Caco-2 (cell line): Measurements from ENCODE around the gene COPS7A. TPM values are rescaled to one million over a fixed set of nuclear protein-coding genes. Genes with fewer than 3 reads are reported as not detected.

Experiments used
- BruUV-seq: library from RNA; stranded (reverse); fragments of 400-500 nt; replicated peaks from 2 replicates; lab custom pipeline; 2021; lab: Mats Ljungman, UMichigan
- CTCF ChIA-PET: fragments of 300-600 bp; sonication (Branson Sonifier 250); formaldehyde crosslinking; loops from one replicate; lab custom pipeline; 2022; ENCODE audit warnings: antibody characterized with exemption; lab: Charles Lee
- POLR2A ChIA-PET: fragments of 300-600 bp; sonication (Branson Sonifier 250); formaldehyde crosslinking; loops from one replicate; lab custom pipeline; 2022; ENCODE audit warnings: antibody characterized with exemption; lab: Charles Lee
- DNase-seq, 2 experiments: peaks; one replicate each; pipeline versions ENCODE4 v3.0.0 to v3.0.0-alpha.2; 2020 to 2022
- H3K27me3 ChIP-seq: replicated peaks from 2 replicates; pipeline ENCODE4 v1.6.0; 2011; ENCODE audit warnings: low read length; ENCODE audit not compliant: control insufficient read depth, insufficient read depth
- H3K36me3 ChIP-seq: 2 replicates; pipeline ENCODE4 v1.5.1; 2011; ENCODE audit warnings: low read length; ENCODE audit not compliant: control insufficient read depth, insufficient read depth
- H3K4me1 ChIP-seq: fragments of 250-450 bp; sonication (Bioruptor Pico); 2 replicates; pipeline ENCODE4 v1.5.1; 2020; ENCODE audit warnings: mild to moderate bottlenecking
- H3K4me3 ChIP-seq: 2 replicates; pipeline ENCODE4 v1.5.1; 2011; ENCODE audit warnings: low read depth, mild to moderate bottlenecking, control low read depth, low read length
- H3K9me3 ChIP-seq: fragments of 250-450 bp; sonication (Bioruptor Pico); 2 replicates; pipeline ENCODE4 v1.5.1; 2020; ENCODE audit warnings: mild to moderate bottlenecking, moderate library complexity
- H3K27ac Mint-ChIP-seq: one replicate; pipeline ENCODE4 v1.8.0; 2022; ENCODE audit warnings: mixed read lengths; ENCODE audit not compliant: unreplicated experiment
- H3K27me3 Mint-ChIP-seq: one replicate; pipeline ENCODE4 v1.8.0; 2022; ENCODE audit warnings: mixed read lengths; ENCODE audit not compliant: insufficient read depth, unreplicated experiment
- H3K36me3 Mint-ChIP-seq: one replicate; pipeline ENCODE4 v1.8.0; 2022; ENCODE audit warnings: mild to moderate bottlenecking, mixed read lengths; ENCODE audit not compliant: insufficient read depth, unreplicated experiment
- H3K4me1 Mint-ChIP-seq: one replicate; pipeline ENCODE4 v1.8.0; 2022; ENCODE audit warnings: low read depth, mixed read lengths; ENCODE audit not compliant: unreplicated experiment
- H3K4me3 Mint-ChIP-seq: one replicate; pipeline ENCODE4 v1.8.0; 2022; ENCODE audit warnings: mild to moderate bottlenecking, moderate library complexity, mixed read lengths; ENCODE audit not compliant: unreplicated experiment
- H3K9me3 Mint-ChIP-seq: one replicate; pipeline ENCODE4 v1.8.0; 2022; ENCODE audit warnings: mixed read lengths; ENCODE audit not compliant: unreplicated experiment
- intact Hi-C: fragments of 100-400 bp; cut with micrococcal nuclease; formaldehyde crosslinking; loops from one replicate; pipeline ENCODE4 v1.10.0; 2022; ENCODE audit not compliant: unreplicated experiment
- total RNA-seq: library from RNA; stranded (reverse); gene quantifications from 2 replicates; pipeline ENCODE4 v1.2.3, GENCODE V29; 2022
- TF ChIP-seq, protein P1 (sequence below), 2 experiments: fragments of 200-600 bp in 1 of 2; IDR thresholded peaks; 1 replicate in 1 of 2; 2 replicates in 1 of 2; pipeline versions ENCODE4 v1.5.1 to v1.8.0; 2011 to 2022; ENCODE audit warnings: antibody characterized with exemption in 1 of 2, control low read depth in 1 of 2, inconsistent platforms in 1 of 2, low read depth in 1 of 2, low read length in 1 of 2, mild to moderate bottlenecking in 1 of 2, moderate library complexity in 1 of 2; ENCODE audit not compliant: insufficient read depth in 1 of 2, severe bottlenecking in 1 of 2, unreplicated experiment in 1 of 2

Gene COPS7A
- total RNA-seq, 1 experiment from 2014 or later: 56.8 TPM

DNA sequence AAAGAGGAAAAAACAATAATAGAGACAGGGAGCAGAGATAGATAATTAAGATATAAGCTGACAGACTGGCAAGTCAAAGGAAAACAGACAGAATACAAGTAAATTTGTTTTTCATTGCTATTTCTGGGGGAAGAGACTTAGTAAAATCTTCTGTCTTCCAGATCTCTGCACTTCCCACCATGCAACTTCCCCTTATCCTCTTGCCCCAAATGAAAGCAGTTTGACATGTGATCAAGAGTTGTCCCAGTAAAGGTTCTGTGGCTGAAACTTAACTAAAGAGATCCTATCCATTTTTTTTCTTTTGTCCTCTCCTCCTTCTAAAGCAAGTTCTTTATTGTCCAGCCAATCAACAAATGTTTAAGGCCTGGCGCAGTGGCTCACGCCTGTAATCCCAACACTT, 30.6 kb downstream of the COPS7A start:
- Histone ChIP-seq H3K27me3 (no peaks in the 10 kb centered on the region), H3K9me3 (no peaks in the 10 kb centered on the region), H3K4me3 (no peak overlapping the region), H3K4me1 (peaks cover 16% of the 10 kb centered on the region), H3K36me3 (peaks cover 8% of the 10 kb centered on the region)
- Mint-ChIP-seq H3K27ac (peak overlapping the region; percentile 94), H3K27me3 (no peaks in the 10 kb centered on the region), H3K36me3 (peaks cover 41% of the 10 kb centered on the region), H3K4me1 (peaks cover 18% of the 10 kb centered on the region), H3K4me3 (no peak overlapping the region), H3K9me3 (no peaks in the 10 kb centered on the region)
- TF ChIP-seq, protein P1, sequence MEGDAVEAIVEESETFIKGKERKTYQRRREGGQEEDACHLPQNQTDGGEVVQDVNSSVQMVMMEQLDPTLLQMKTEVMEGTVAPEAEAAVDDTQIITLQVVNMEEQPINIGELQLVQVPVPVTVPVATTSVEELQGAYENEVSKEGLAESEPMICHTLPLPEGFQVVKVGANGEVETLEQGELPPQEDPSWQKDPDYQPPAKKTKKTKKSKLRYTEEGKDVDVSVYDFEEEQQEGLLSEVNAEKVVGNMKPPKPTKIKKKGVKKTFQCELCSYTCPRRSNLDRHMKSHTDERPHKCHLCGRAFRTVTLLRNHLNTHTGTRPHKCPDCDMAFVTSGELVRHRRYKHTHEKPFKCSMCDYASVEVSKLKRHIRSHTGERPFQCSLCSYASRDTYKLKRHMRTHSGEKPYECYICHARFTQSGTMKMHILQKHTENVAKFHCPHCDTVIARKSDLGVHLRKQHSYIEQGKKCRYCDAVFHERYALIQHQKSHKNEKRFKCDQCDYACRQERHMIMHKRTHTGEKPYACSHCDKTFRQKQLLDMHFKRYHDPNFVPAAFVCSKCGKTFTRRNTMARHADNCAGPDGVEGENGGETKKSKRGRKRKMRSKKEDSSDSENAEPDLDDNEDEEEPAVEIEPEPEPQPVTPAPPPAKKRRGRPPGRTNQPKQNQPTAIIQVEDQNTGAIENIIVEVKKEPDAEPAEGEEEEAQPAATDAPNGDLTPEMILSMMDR (IDR thresholded peaks at IDR 0.05; ENCODE audit: insufficient read depth in 1 of 2, low read depth in 1 of 2, low read length in 1 of 2, severe bottlenecking in 1 of 2, unreplicated experiment in 1 of 2): no peak
- DNase-seq: no peak
- ChIA-PET CTCF (interaction anchor here (0.5 to 4.5 kb wide), 21 partner anchors 9 to 363 kb away, joined by 3 to 135 read pairs (median 9); partner anchors contain the start of genes CDCA3, COPS7A, PTMS and SPSB2), POLR2A (interaction anchor here (0.9 to 3.1 kb wide), 7 partner anchors 12 to 183 kb away, joined by 3 to 60 read pairs (median 20); partner anchors contain the start of genes CDCA3, COPS7A, PTMS and USP5)
- intact Hi-C loops: no loop called here
- no TSS peak for BruUV-seq

DNA sequence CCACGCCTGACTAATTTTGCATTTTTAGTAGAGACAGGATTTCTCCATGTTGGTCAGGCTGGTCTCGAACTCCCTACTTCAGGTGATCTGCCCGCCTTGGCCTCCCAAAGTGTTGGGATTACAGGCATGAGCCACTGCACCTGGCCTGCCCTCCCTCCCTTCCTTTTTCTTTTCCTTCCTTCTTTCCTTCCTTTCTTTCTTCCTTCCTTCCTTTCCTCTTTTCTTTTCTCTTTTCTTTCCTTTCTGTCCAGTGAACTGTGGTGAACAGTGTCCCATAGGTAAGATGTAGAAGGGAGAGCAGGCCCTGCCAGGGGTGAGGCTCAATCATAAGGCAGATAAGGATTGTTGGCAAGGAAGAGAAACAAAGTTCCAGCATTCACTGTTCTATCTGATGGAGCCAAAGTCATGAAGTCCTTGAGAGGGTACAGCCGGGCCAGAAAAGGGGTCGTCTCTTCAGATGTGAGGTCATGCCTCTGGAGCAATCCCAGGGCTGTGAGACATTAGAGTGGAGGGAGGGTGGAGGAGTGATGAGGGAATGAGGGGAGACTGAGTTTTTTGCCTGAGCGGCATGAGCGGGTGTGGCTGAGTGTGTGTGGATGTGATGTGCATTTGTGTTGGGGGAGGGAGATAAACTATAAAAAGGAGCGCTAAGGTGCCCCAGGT, 33.3 kb downstream of the COPS7A start:
- Mint-ChIP-seq H3K4me3 (no peak overlapping the region), H3K27me3 (no peaks in the 10 kb centered on the region), H3K36me3 (peaks cover 22% of the 10 kb centered on the region), H3K4me1 (peaks cover 30% of the 10 kb centered on the region), H3K9me3 (no peaks in the 10 kb centered on the region), H3K27ac (no peak overlapping the region)
- DNase-seq: no peak
- H3K36me3 ChIP-seq: no peaks in the 10 kb centered on the region
- H3K4me3 ChIP-seq: no peak overlapping the region
- peaks cover 19% of the 10 kb centered on the region for H3K4me1 ChIP-seq
- no peaks in the 10 kb centered on the region for H3K9me3 ChIP-seq
- TF ChIP-seq, protein P1 (IDR thresholded peaks at IDR 0.05; ENCODE audit: insufficient read depth in 1 of 2, low read depth in 1 of 2, low read length in 1 of 2, severe bottlenecking in 1 of 2, unreplicated experiment in 1 of 2): no peak
- intact Hi-C loops: no loop called here
- H3K27me3 ChIP-seq: no peaks in the 10 kb centered on the region
- CTCF ChIA-PET: interaction anchor here (0.5 to 0.8 kb wide), 2 partner anchors 10 kb away, joined by 3 to 7 read pairs; no protein-coding TSS in a partner anchor
- POLR2A ChIA-PET: no interaction called here
- BruUV-seq: no TSS peak

DNA sequence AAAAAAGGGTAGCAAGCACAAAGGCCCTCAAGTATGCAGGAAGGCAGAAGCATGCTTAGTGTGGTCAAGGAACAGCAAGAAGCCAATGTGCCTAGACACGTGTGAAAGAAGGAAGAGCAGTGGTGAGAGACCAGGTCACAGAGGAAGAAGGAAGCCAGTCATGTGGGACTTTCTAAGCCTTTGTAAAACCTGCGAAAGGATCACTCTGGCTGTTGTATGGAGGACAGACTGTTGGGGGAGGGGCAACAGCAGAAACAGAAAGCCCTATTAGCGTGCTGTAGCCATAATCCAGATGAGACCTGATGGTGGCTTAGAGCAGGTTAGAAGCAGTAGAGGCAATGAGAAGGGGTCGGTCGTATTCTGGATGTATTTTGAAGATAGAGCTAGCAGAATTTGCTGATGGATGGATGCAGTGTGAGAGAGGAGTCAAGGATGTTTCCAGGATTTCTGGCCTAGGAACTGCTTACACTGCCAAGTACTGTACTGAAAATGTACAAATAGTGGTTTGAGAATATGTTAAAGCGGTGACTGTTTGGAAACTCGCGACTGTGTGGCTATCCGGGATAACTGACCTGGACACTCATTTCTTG, 34.8 kb downstream of the COPS7A start:
- ChIA-PET CTCF (no interaction called here), POLR2A (no interaction called here)
- Histone ChIP-seq H3K27me3 (no peaks in the 10 kb centered on the region), H3K9me3 (no peaks in the 10 kb centered on the region), H3K4me3 (no peak overlapping the region), H3K36me3 (no peaks in the 10 kb centered on the region), H3K4me1 (peaks cover 26% of the 10 kb centered on the region)
- Mint-ChIP-seq H3K4me1 (peaks cover 34% of the 10 kb centered on the region), H3K4me3 (no peak overlapping the region), H3K27ac (no peak overlapping the region), H3K27me3 (no peaks in the 10 kb centered on the region), H3K9me3 (no peaks in the 10 kb centered on the region), H3K36me3 (peaks cover 7% of the 10 kb centered on the region)
- no TSS peak for BruUV-seq
- intact Hi-C loops: no loop called here
- no peak for DNase-seq
- TF ChIP-seq, protein P1 (IDR thresholded peaks at IDR 0.05; ENCODE audit: insufficient read depth in 1 of 2, low read depth in 1 of 2, low read length in 1 of 2, severe bottlenecking in 1 of 2, unreplicated experiment in 1 of 2): no peak
